Tibial artery (tissue), 4 donors: ENCODE results near the gene HDAC11.

Experiments
- DNase-seq, 2 donors: peaks; one replicate each; pipeline ENCODE4 v3.0.0-alpha.2; 2019
- H3K27ac ChIP-seq, 2 donors: fragments of 200-600 bp; sonication (generic) in 1 of 2; 1 replicate in 1 of 2; 2 replicates in 1 of 2; pipeline ENCODE4 v1.5.1; 2018 to 2019; ENCODE audit warnings: mild to moderate bottlenecking in 1 of 2
- H3K27me3 ChIP-seq, 2 donors: fragments of 200-600 bp; sonication (generic) in 1 of 2; one replicate each; pipeline versions ENCODE4 v1.5.1 to v1.6.0; 2016 to 2019
- H3K36me3 ChIP-seq, 3 donors: fragments of 200-600 bp; sonication (generic) in 2 of 3; one replicate each; pipeline ENCODE4 v1.5.1; 2016 to 2019; ENCODE audit warnings: mild to moderate bottlenecking in 2 of 3
- H3K4me1 ChIP-seq, 4 donors: fragments of 200-600 bp; sonication (generic) in 2 of 4; 1 replicate in 3 of 4; 2 replicates in 1 of 4; pipeline ENCODE4 v1.5.1; 2016 to 2019
- H3K4me3 ChIP-seq, 2 donors: fragments of 200-600 bp; sonication (generic) in 1 of 2; 1 replicate in 1 of 2; 2 replicates in 1 of 2; pipeline ENCODE4 v1.5.1; 2018 to 2019; ENCODE audit warnings: mild to moderate bottlenecking in 2 of 2
- H3K9me3 ChIP-seq, 3 donors: fragments of 200-600 bp; sonication (generic) in 1 of 3; one replicate each; pipeline ENCODE4 v1.5.1; 2016 to 2019
- intact Hi-C: fragments of 100-400 bp; cut with DNase I; formaldehyde crosslinking; loops from one replicate; pipeline ENCODE4 v1.15.0; 2023; ENCODE audit warnings: low total_unique reads
- TF ChIP-seq, protein P1 (sequence below), 2 experiments: fragments of 200-600 bp in 1 of 2; fragments of 450-650 bp in 1 of 2; IDR thresholded peaks; one replicate each; pipeline ENCODE4 v1.5.1; 2017 to 2019; ENCODE audit warnings: antibody characterized with exemption in 2 of 2, mild to moderate bottlenecking in 1 of 2, moderate library complexity in 1 of 2

HDAC11 gene

DNA sequence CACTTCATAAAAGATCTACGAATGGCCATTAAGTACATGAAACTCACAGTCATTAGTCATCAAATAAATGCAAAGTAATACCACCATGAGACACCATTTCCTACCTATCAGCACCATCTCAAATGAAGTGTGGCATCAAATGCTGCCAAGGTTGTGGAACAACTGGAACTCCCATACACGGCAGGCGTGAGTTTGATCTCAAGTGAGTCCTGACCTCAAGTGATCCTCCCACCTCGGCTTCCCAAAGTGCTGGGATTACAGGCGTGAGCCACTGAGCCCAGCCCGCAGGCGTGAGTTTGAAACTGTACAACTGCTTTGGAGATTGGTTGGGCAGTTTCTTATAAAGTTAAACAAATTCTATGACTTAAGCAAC is 28.8 kb upstream of the HDAC11 start:
- no peaks in the 10 kb centered on the region for H3K9me3 ChIP-seq
- TF ChIP-seq, protein P1, sequence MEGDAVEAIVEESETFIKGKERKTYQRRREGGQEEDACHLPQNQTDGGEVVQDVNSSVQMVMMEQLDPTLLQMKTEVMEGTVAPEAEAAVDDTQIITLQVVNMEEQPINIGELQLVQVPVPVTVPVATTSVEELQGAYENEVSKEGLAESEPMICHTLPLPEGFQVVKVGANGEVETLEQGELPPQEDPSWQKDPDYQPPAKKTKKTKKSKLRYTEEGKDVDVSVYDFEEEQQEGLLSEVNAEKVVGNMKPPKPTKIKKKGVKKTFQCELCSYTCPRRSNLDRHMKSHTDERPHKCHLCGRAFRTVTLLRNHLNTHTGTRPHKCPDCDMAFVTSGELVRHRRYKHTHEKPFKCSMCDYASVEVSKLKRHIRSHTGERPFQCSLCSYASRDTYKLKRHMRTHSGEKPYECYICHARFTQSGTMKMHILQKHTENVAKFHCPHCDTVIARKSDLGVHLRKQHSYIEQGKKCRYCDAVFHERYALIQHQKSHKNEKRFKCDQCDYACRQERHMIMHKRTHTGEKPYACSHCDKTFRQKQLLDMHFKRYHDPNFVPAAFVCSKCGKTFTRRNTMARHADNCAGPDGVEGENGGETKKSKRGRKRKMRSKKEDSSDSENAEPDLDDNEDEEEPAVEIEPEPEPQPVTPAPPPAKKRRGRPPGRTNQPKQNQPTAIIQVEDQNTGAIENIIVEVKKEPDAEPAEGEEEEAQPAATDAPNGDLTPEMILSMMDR (IDR thresholded peaks at IDR 0.05) = no peak
- H3K4me3 ChIP-seq = peak overlapping the region; percentile 53 to 59
- H3K27me3 ChIP-seq = no peaks in the 10 kb centered on the region
- peaks cover 0 to 14% (median 7%) of the 10 kb centered on the region in 4 donors for H3K4me1 ChIP-seq
- peak overlapping the region; percentile 69 to 74 for H3K27ac ChIP-seq
- peak in 1 of 2 donors; percentile 28 for DNase-seq
- H3K36me3 ChIP-seq = no peaks in the 10 kb centered on the region
- intact Hi-C loops = loop anchor here (5.0 to 10.0 kb wide), 2 partner anchors 156 to 454 kb away; no protein-coding TSS in a partner anchor

DNA sequence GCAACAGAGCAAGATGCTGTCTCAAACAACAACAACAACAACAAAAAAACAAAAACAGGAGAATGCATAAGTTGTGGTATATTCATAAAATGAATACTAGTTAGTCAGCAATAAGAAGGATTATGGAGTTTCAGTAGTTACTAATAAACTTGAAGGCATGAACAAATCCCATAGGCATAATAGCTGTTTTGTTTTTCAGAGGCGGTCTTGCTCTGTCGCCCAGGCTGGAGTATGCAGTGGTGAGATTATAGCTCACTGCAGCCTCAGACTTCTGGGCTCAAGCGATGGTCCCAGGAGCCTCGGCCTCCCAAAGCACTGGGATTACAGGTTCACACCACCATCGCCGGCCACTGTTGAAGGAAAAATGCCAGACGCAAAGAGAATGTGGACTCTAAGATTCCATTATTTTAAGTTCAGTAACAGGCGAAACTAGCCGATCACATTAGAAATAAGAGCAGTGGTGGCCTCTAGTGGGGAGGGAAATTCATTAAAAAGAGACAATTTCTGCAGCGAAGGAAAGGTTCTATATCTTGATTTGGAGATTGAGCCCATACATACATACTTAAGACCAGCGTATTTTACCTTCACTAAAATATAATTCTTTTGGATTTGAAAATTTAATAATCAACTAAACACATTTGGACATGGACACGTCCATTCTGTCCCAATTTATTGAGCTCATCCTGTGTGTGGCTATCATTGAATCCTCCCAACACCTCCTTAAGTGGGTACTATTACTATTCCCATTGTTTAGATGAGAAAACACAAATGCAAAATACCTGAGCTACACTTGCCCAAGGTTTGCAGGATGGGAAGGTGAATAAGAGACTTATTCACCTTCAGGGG is 27.4 kb upstream of the HDAC11 start:
- intact Hi-C loops = loop anchor here (2.0 to 10.0 kb wide), 3 partner anchors 158 to 455 kb away; no protein-coding TSS in a partner anchor
- TF ChIP-seq, protein P1 (IDR thresholded peaks at IDR 0.05) = peak; percentile 58 to 70
- Histone ChIP-seq H3K27ac (peak overlapping the region in 1 of 2 donors; percentile 74), H3K9me3 (no peaks in the 10 kb centered on the region), H3K4me1 (peaks cover 0 to 14% (median 7%) of the 10 kb centered on the region in 4 donors), H3K27me3 (no peaks in the 10 kb centered on the region), H3K36me3 (no peaks in the 10 kb centered on the region), H3K4me3 (peak overlapping the region; percentile 53 to 59)
- peak in 1 of 2 donors; percentile 26 for DNase-seq

DNA sequence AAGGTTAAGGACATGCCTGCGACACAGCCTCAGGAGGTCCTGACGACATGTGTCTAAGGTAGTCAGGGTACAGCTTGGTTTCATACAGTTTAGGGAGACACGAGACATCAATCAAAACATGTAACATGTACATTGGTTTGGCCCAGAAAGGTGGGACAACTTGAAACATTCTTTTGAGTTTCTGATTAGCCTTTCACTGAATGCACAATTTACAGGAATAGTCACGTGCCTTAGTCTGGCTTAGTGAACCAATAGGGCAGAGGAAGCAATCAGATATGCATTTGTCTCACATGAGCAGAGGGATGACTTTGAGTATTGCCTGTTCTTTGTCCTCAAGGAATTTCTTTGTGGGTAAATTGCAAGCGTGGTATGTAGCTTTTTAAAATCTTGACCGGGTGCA is 24.5 kb upstream of the HDAC11 start:
- TF ChIP-seq, protein P1 (IDR thresholded peaks at IDR 0.05) = no peak
- no peak for DNase-seq
- no peak overlapping the region for H3K4me3 ChIP-seq
- no peaks in the 10 kb centered on the region for H3K9me3 ChIP-seq
- no peak overlapping the region for H3K27ac ChIP-seq
- intact Hi-C loops = loop anchor here (10.0 kb wide), 1 partner anchor 161 kb away; no protein-coding TSS in a partner anchor
- H3K4me1 ChIP-seq = peaks cover 0 to 14% (median 7%) of the 10 kb centered on the region in 4 donors
- no peaks in the 10 kb centered on the region for H3K36me3 ChIP-seq
- peaks cover 0 to 5% of the 10 kb centered on the region in 2 donors for H3K27me3 ChIP-seq

DNA sequence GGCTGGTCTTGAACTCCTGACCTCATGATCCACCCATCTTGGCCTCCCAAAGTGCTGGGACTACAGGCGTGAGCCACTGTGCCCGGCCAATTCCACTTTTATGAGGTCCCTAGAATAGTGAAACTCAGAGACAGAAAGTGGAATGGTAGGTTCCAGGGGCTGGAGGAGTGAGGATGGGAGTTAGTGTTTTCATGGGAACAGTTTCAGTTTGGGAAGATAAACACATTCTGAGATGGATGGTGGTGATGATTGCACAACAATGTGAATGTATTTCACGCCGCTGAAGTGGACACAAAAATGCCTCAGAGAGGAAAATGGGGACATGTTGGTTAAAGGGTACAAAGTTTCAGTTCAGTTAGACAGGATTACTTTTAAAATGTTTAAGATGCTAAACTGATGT is 22.5 kb upstream of the HDAC11 start:
- no peak overlapping the region for H3K4me3 ChIP-seq
- H3K36me3 ChIP-seq = no peaks in the 10 kb centered on the region
- DNase-seq = no peak
- peaks cover 0 to 1% (median under 1%) of the 10 kb centered on the region in 4 donors for H3K4me1 ChIP-seq
- H3K27me3 ChIP-seq = peaks cover 0 to 14% of the 10 kb centered on the region in 2 donors
- H3K27ac ChIP-seq = no peak overlapping the region
- TF ChIP-seq, protein P1 (IDR thresholded peaks at IDR 0.05) = no peak
- intact Hi-C loops = loop anchor here (10.0 kb wide), 1 partner anchor 163 kb away; no protein-coding TSS in a partner anchor
- no peaks in the 10 kb centered on the region for H3K9me3 ChIP-seq

DNA sequence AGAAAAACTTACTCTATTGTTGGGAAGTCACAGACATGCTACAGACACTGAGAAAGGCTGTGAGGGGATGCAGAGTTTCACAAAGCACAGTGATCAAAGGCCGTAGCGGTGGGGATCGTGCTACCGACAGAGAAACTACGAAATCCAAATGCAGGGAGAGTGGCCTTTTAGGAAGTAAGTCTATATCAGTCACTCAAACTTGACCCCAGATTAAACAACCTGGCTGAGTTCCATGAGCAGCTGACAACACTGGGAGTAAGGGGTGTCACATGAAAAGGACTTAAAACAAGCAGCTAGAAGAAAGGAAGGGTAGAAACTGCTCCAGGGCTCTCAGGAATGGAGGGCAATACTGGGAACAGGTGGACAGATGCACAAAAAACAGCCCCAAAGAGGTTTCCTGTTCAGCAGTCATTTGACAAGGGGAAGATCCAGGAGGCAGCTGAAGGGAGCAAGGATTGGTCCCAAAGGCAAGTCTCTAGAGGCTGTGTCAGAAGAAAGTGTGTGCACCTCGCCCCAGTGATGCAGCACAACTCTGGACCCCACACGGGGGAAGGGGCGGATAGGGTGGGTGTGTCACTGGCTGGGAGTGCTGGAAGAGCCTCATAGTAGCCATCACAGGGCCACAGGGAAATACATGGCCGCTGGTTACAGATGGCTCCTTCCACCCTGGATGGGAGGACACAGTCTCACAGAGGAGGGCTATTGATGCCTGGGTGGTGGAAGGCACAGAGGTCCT is 20.3 kb upstream of the HDAC11 start:
- no peaks in the 10 kb centered on the region for H3K4me1 ChIP-seq
- no peaks in the 10 kb centered on the region for H3K9me3 ChIP-seq
- DNase-seq = no peak
- intact Hi-C loops = loop anchor here (10.0 kb wide), 1 partner anchor 165 kb away; no protein-coding TSS in a partner anchor
- no peak overlapping the region for H3K4me3 ChIP-seq
- H3K27me3 ChIP-seq = peaks cover 0 to 15% of the 10 kb centered on the region in 2 donors
- H3K27ac ChIP-seq = no peak overlapping the region
- TF ChIP-seq, protein P1 (IDR thresholded peaks at IDR 0.05) = no peak
- H3K36me3 ChIP-seq = no peaks in the 10 kb centered on the region
